Memory B cell (primary cell): ENCODE results near the gene SEMA5A.

Source experiments
- ATAC-seq: fragments of 150-1000 bp; cut with Tn5 transposase; 2 replicates; pipeline ENCODE4 v1.10.0; 2021; ENCODE audit warnings: low read depth, mild to moderate bottlenecking, moderate library complexity
- DNase-seq, 2 donors: peaks; one replicate each; pipeline ENCODE4 v3.0.0; 2022; ENCODE audit warnings: low spot score in 2 of 2
- H3K27ac Mint-ChIP-seq: one replicate; pipeline ENCODE4 v1.8.0; 2022; ENCODE audit warnings: mild to moderate bottlenecking, moderate library complexity, mixed read lengths
- H3K27me3 Mint-ChIP-seq: one replicate; pipeline ENCODE4 v1.8.0; 2022; ENCODE audit warnings: mixed read lengths
- H3K36me3 Mint-ChIP-seq: one replicate; pipeline ENCODE4 v1.8.0; 2022; ENCODE audit warnings: mild to moderate bottlenecking, mixed read lengths
- H3K4me1 Mint-ChIP-seq: one replicate; pipeline ENCODE4 v1.8.0; 2022; ENCODE audit warnings: mixed read lengths
- H3K4me3 Mint-ChIP-seq: one replicate; pipeline ENCODE4 v1.8.0; 2022; ENCODE audit warnings: mild to moderate bottlenecking, moderate library complexity, mixed read lengths
- H3K9me3 Mint-ChIP-seq: one replicate; pipeline ENCODE4 v1.8.0; 2022; ENCODE audit warnings: mixed read lengths

The SEMA5A gene

DNA sequence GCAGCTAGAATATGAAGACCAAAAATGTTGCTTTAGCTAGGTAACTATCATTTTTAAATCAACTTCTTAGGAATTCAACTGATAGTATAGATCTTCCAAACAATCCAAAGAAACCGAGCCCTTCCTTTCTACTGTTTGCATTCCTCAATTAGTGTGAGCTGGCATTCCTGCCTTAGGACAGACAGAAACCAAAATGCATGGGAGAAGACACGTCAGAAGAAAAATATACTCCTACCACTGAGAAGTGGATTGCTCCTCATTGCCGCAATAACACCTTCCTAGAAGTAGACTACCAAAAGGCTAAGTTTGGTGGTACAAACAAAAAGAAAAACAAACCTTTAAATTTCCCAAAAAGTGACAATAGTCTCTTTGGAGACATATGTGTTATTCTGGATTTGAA lies 440.0 kb downstream of the SEMA5A start:
- Mint-ChIP-seq H3K36me3 (no peaks in the 10 kb centered on the region), H3K9me3 (peaks cover 2% of the 10 kb centered on the region), H3K27me3 (no peaks in the 10 kb centered on the region), H3K4me3 (no peak overlapping the region), H3K4me1 (no peaks in the 10 kb centered on the region), H3K27ac (no peak overlapping the region)
- ATAC-seq (no peak), DNase-seq (no peak)

DNA sequence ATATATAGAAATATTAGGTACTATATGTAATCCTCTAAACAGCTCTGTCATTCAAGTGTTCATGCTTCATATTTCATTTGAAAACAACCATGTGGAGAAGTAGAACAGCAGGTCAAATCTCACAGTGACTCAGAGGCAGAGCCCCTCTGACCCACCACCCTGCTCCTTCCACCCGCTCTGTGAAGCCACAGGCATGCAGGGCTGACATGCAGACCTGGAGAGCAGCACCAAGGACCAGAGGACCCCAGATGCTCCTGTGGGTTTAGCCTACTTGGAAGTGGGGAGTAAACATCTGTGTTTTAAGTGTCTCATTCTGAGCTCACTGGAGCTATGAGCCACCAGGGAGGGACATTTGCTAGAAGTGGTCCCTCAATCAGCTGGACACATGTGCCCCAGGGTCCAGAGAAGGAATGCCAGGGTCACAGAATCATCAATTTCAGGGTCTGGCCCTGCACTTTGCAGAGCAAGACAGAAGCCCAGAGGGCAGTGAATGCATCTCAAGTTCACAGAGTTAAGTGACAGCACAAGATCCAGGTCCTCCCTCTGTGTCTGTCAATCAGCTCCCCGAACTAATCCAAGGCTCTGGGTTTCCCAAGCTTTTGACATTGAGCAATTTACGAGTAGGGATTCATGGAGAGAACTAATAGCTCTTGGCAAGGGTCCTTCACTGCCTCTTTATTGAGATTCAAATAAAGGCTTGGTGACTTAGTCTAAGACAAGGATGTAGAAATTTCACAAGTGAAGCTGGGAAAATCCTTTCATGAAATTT lies 441.1 kb downstream of the SEMA5A start:
- H3K9me3 Mint-ChIP-seq: peaks cover under 1% of the 10 kb centered on the region
- no peaks in the 10 kb centered on the region for H3K36me3 Mint-ChIP-seq
- DNase-seq (no peak), ATAC-seq (no peak)
- H3K27me3 Mint-ChIP-seq: no peaks in the 10 kb centered on the region
- H3K4me1 Mint-ChIP-seq: no peaks in the 10 kb centered on the region
- no peak overlapping the region for H3K27ac Mint-ChIP-seq
- H3K4me3 Mint-ChIP-seq: no peak overlapping the region

DNA sequence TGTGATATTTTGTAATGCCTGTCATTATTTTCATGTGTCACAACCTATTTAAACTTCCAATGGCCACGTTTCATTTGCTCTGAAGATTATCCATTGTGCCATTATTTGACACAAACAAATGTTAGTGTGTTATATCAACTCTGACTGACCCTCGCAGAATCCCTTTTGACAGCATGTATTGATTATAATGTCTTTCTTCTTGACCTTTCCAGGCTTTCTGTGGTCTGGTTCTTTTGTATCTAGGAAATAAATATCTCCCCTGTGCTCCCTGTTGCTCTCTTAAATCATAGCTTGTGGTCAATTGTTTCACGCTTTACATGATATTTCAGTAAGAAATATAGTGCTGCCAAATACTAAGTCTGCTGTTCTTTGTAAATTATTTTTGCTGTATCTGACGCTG lies 442.6 kb downstream of the SEMA5A start:
- ATAC-seq (no peak), DNase-seq (no peak)
- no peaks in the 10 kb centered on the region for H3K9me3 Mint-ChIP-seq
- H3K36me3 Mint-ChIP-seq: no peaks in the 10 kb centered on the region
- no peak overlapping the region for H3K4me3 Mint-ChIP-seq
- H3K4me1 Mint-ChIP-seq: no peaks in the 10 kb centered on the region
- H3K27ac Mint-ChIP-seq: no peak overlapping the region
- H3K27me3 Mint-ChIP-seq: no peaks in the 10 kb centered on the region

DNA sequence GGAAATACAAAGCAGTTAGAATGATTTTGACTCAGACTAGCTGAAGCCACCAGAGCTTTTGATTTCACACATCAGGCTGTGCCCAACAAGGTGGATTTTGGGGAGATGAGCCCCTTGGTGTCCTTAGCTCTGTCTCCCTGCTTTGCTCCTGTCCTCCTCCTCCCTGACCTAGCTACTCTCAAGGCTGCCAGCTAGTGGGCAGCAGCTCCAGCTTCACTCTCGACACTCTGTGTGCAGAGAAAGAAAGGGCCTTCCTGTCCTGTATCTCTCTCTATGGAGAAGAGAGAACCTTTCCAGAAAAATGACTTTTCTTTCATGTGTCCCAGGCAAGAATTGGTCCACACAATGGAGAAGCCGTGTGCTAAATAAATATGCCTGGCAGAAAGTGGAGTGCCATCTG lies 446.2 kb downstream of the SEMA5A start:
- no peaks in the 10 kb centered on the region for H3K36me3 Mint-ChIP-seq
- H3K9me3 Mint-ChIP-seq: peaks cover 2% of the 10 kb centered on the region
- DNase-seq: no peak
- no peak for ATAC-seq
- no peaks in the 10 kb centered on the region for H3K4me1 Mint-ChIP-seq
- no peak overlapping the region for H3K4me3 Mint-ChIP-seq
- H3K27me3 Mint-ChIP-seq: no peaks in the 10 kb centered on the region
- no peak overlapping the region for H3K27ac Mint-ChIP-seq

DNA sequence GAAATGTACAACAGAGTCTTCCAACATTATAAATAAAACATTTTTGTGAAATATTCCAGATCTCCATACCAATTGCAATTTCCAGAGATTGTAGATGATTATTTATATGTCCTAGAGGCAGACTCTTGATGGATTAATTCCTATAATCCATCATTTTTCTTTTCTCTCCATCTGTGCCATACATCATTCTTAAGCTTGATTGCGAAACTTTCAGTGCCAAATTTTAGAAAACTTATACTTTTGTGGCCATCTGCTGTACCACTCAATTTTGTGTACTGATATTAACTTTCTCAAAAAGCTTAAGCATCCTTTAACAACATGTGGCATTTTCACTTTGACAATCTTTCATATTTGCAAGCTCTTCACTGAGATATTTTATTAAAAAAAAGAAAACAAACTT lies 446.9 kb downstream of the SEMA5A start:
- Mint-ChIP-seq H3K36me3 (no peaks in the 10 kb centered on the region), H3K27me3 (no peaks in the 10 kb centered on the region), H3K4me1 (no peaks in the 10 kb centered on the region), H3K4me3 (no peak overlapping the region), H3K9me3 (peaks cover 2% of the 10 kb centered on the region), H3K27ac (no peak overlapping the region)
- no peak for DNase-seq
- no peak for ATAC-seq

DNA sequence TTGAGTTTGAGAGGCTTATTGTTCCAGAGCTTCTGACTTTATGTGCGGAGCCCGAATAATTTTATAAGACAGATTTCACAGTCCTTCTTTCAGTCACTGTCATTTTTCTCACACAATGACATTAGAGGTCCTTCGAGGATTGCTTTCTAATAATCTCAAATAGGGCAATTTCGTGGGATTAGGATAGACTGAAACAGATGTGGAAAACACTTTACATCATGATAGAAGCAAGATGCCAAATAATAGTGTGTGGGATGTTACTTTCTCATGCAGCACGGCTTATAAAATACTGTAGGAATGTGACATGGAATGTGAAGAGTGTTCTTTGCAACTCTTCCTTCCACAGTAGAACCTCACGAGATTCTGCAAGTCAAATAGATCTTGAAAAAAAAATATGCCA lies 451.3 kb downstream of the SEMA5A start:
- peaks cover 5% of the 10 kb centered on the region for H3K9me3 Mint-ChIP-seq
- DNase-seq (no peak), ATAC-seq (no peak)
- no peaks in the 10 kb centered on the region for H3K4me1 Mint-ChIP-seq
- H3K27me3 Mint-ChIP-seq: no peaks in the 10 kb centered on the region
- no peak overlapping the region for H3K27ac Mint-ChIP-seq
- no peaks in the 10 kb centered on the region for H3K36me3 Mint-ChIP-seq
- no peak overlapping the region for H3K4me3 Mint-ChIP-seq

DNA sequence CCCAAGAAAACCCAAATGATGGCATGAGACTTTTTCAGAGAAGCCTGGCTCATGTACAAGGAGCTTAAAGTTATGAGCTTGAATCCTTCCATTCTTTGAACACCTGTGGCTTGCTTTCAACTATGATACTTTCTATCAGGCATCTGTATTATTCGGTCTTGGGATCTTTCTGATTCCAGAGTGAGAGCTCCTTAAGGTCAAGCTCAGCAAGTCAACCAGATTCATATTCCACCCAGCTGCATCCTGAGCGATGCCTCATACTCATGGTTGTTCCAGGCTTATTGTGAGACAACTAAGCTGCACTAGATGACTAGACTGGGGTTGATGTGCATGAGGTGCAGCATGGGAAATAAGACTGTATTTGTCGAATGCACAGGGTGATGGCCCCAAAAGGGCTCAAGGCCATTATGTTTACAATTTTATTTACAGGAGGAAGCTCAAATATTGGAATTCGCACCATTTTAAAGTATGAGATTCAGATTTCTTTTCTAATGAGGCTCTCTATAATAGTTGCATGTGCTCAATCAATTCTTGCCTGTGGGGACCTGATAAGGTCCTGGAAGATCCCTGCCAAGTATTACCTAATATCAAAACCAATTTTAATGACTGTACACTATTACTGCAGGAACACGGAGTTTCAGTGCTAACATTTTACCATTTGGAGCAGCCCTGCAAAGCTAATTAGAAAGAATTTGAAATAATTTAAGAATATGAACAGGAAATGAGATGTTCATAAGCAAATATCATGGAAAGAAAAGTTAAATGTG lies 453.8 kb downstream of the SEMA5A start:
- DNase-seq: no peak
- Mint-ChIP-seq H3K27me3 (no peaks in the 10 kb centered on the region), H3K4me1 (no peaks in the 10 kb centered on the region), H3K4me3 (no peak overlapping the region), H3K36me3 (no peaks in the 10 kb centered on the region), H3K27ac (no peak overlapping the region), H3K9me3 (peaks cover 5% of the 10 kb centered on the region)
- ATAC-seq: no peak

DNA sequence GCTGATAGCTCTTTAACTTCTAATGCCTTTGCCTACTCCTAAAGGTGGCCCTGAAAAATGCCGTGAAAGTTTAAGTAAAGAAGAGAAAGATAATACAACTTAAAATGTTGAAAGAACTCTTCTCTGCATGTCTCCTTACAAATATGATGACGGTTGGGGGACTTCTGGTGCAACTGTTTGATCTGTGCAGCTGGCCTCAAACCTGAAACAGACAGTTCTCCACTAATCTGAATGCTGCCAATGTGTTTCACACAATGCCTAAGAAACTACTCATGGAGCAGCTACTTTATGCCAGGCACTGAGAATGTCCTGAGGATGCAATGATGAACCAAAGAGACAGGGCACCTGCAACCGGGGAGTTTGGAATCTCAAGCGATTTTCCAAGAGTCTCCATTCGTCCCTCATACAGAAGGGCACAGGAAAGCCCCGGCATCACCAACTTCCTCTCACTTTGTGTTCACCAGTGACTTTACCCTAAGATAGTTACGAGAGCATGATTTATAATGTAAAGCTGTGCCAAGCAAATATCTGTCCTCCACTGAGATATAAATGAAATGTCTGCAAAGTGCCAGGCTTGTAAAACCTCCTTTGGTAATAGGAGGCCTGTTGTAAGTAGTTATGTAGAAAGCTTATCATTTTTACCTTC lies 455.4 kb downstream of the SEMA5A start:
- no peak overlapping the region for H3K27ac Mint-ChIP-seq
- H3K27me3 Mint-ChIP-seq: no peaks in the 10 kb centered on the region
- peaks cover 8% of the 10 kb centered on the region for H3K9me3 Mint-ChIP-seq
- no peaks in the 10 kb centered on the region for H3K4me1 Mint-ChIP-seq
- no peaks in the 10 kb centered on the region for H3K36me3 Mint-ChIP-seq
- ATAC-seq: no peak
- no peak for DNase-seq
- no peak overlapping the region for H3K4me3 Mint-ChIP-seq

DNA sequence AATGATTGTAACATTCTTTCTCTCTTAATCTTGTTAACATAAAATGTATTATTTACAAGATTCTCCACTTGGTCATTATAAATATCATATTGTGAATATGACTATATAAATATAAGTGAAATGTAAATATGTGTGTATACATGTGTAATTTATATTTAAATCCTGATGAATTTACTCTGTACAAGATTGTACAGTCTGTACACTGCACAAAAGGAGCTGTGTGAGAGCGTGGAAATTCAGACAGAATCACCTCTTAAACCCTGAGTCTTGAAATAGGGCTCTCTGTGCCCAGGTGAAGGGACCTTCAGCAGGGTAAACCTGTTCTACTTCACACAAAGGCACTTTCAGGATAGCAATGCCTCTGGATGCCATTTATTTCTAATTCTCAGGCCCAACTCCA lies 456.0 kb downstream of the SEMA5A start:
- H3K27ac Mint-ChIP-seq: no peak overlapping the region
- H3K27me3 Mint-ChIP-seq: no peaks in the 10 kb centered on the region
- peaks cover 8% of the 10 kb centered on the region for H3K9me3 Mint-ChIP-seq

DNA sequence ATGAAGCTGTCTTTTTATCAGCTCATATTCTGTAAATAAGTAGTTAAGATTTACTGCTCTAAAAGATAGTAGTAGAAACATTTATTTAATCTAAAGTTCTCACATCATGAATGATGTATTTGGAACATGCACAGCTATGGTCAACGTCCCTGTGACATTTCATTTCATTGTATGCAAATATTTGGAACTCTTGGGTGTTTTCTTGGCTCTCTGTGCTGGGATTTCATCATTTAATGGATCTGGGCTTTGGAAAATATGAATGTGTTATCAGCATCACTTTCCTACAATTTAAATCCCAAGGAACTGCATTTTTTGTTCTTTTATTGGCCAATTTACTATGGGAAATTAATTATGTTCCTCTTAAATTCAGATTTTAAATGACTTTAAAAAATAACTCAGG lies 462.9 kb downstream of the SEMA5A start:
- Mint-ChIP-seq H3K27ac (no peak overlapping the region), H3K27me3 (no peaks in the 10 kb centered on the region), H3K4me1 (no peaks in the 10 kb centered on the region), H3K4me3 (no peak overlapping the region), H3K36me3 (no peaks in the 10 kb centered on the region), H3K9me3 (peaks cover 12% of the 10 kb centered on the region)
- ATAC-seq: no peak
- no peak for DNase-seq

More for the DNA sequence above, 456.0 kb downstream of the SEMA5A start:
- no peaks in the 10 kb centered on the region for H3K36me3 Mint-ChIP-seq
- no peak overlapping the region for H3K4me3 Mint-ChIP-seq
- ATAC-seq (no peak), DNase-seq (no peak)
- no peaks in the 10 kb centered on the region for H3K4me1 Mint-ChIP-seq

DNA sequence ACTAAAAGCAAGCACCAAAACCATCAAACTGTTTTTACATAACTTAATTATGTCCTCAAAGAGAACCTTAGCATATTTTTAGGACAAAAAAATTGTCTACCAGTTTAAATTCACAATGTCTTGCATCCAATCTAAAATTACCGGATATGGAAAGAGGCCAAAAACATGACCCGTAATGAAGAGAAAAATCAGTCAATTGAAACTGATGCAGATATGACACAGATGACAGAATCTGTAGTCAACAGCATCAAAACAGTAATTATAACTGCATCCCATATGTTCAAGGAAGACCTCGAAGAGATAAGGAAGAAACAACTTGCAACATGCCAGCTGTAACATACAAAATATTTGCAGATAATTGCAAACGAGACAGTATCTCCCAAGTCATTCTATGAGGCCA lies 473.2 kb downstream of the SEMA5A start:
- ATAC-seq (no peak), DNase-seq (no peak)
- Mint-ChIP-seq H3K4me1 (no peaks in the 10 kb centered on the region), H3K36me3 (no peaks in the 10 kb centered on the region), H3K27me3 (no peaks in the 10 kb centered on the region), H3K4me3 (no peak overlapping the region), H3K27ac (no peak overlapping the region), H3K9me3 (peaks cover 5% of the 10 kb centered on the region)

DNA sequence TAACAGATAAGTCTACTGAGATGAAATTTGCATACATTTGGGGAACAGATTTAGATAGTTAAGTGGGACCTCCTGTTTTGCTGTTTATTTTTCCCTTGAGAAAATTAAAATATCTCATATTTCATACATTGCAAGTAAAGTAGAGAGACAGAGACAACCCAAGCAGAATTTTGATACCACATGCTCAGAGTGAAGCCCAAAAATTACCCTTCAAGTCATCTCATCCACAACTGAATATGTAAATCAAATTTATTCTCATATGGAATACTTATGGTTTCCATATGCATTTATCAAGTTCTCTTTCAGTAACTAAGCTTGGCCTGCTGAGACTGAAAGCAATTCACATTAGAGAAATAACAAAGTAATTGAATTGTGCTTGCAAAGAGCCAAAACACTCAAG lies 474.4 kb downstream of the SEMA5A start:
- Mint-ChIP-seq H3K27ac (no peak overlapping the region), H3K36me3 (no peaks in the 10 kb centered on the region), H3K27me3 (no peaks in the 10 kb centered on the region), H3K4me1 (no peaks in the 10 kb centered on the region), H3K4me3 (no peak overlapping the region), H3K9me3 (peaks cover 5% of the 10 kb centered on the region)
- no peak for DNase-seq
- no peak for ATAC-seq

DNA sequence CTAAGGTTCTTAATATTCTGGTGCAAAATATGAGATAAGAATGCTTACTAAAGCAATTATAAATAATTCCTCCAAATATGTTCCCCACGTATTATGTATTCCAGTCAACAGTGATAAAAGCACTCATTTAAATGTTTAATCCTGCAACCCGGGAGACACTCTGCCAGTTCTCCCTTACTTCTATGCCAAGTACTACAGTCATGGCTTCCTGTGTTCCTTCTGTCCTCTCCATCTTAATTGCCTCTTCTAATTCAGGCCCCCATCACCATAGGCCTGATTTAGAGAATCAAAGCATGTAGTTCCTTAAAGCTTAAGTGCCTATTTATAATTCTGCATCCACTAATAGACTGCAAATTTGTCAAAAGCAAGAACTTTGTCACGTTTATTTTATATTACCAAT lies 474.8 kb downstream of the SEMA5A start:
- Mint-ChIP-seq H3K4me3 (no peak overlapping the region), H3K9me3 (peaks cover 5% of the 10 kb centered on the region), H3K4me1 (no peaks in the 10 kb centered on the region), H3K36me3 (no peaks in the 10 kb centered on the region), H3K27me3 (no peaks in the 10 kb centered on the region), H3K27ac (no peak overlapping the region)
- no peak for ATAC-seq
- DNase-seq: no peak

DNA sequence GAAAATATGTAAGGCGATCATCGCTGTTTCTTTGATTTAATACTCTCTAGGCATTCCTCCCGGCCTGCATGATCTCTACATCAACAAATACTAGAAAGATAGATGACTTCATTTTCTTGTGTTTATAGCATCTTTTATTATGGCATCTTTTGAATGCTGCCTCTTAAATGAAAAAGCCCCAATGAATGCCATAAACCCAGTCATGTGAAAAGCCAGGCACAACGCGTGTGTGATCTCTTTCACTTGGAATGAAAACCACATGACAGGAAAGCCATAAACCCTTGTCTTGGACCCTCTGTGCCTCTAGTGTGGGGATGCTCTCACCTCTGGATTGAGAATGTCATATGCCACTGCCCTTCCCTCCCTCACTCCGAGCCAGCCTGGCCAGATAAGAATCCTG lies 476.2 kb downstream of the SEMA5A start:
- DNase-seq: no peak
- Mint-ChIP-seq H3K9me3 (peaks cover 5% of the 10 kb centered on the region), H3K27me3 (no peaks in the 10 kb centered on the region)

More for the DNA sequence above, 476.2 kb downstream of the SEMA5A start:
- no peak for ATAC-seq
- H3K4me1 Mint-ChIP-seq: no peaks in the 10 kb centered on the region
- no peak overlapping the region for H3K27ac Mint-ChIP-seq
- no peak overlapping the region for H3K4me3 Mint-ChIP-seq
- H3K36me3 Mint-ChIP-seq: no peaks in the 10 kb centered on the region
